Adipocyte (in vitro differentiated cells): Measurements from ENCODE around the gene HPGD.

ENCODE experiments used
- DNase-seq: peaks from one replicate; pipeline ENCODE4 v3.0.0-alpha.2; 2015; ENCODE audit warnings: low read depth
- H3K27me3 ChIP-seq: replicated peaks from 2 replicates; pipeline ENCODE4 v1.7.0; 2013; ENCODE audit warnings: mild to moderate bottlenecking, low read length, moderate library complexity; ENCODE audit not compliant: control insufficient read depth, insufficient read depth
- H3K36me3 ChIP-seq: 2 replicates; pipeline ENCODE4 v1.7.0; 2013; ENCODE audit warnings: low read length, mild to moderate bottlenecking, moderate library complexity; ENCODE audit not compliant: control insufficient read depth, insufficient read depth, severe bottlenecking
- H3K4me1 ChIP-seq: 2 replicates; pipeline ENCODE4 v1.7.0; 2013; ENCODE audit warnings: mild to moderate bottlenecking, low read length, moderate library complexity; ENCODE audit not compliant: control insufficient read depth, insufficient read depth
- H3K4me3 ChIP-seq: 2 replicates; pipeline ENCODE4 v1.7.0; 2013; ENCODE audit warnings: mild to moderate bottlenecking, low read length, moderate library complexity
- H3K9ac ChIP-seq: 2 replicates; pipeline ENCODE4 v1.7.0; 2013; ENCODE audit warnings: mild to moderate bottlenecking, low read length, moderate library complexity
- H3K9me3 ChIP-seq: 2 replicates; pipeline ENCODE4 v1.7.0; 2013; ENCODE audit warnings: mild to moderate bottlenecking, low read length, moderate library complexity; ENCODE audit not compliant: control insufficient read depth

The HPGD gene

GRCh38 chr4:174467107-174467506, 55.2 kb downstream of the HPGD start:
- no peaks in the 10 kb centered on the region for H3K36me3 ChIP-seq
- H3K9me3 ChIP-seq = peaks cover 6% of the 10 kb centered on the region
- no peak overlapping the region for H3K4me3 ChIP-seq
- H3K27me3 ChIP-seq = peaks cover 3% of the 10 kb centered on the region
- DNase-seq = no peak
- peaks cover 1% of the 10 kb centered on the region for H3K4me1 ChIP-seq
- H3K9ac ChIP-seq = no peak overlapping the region

DNA sequence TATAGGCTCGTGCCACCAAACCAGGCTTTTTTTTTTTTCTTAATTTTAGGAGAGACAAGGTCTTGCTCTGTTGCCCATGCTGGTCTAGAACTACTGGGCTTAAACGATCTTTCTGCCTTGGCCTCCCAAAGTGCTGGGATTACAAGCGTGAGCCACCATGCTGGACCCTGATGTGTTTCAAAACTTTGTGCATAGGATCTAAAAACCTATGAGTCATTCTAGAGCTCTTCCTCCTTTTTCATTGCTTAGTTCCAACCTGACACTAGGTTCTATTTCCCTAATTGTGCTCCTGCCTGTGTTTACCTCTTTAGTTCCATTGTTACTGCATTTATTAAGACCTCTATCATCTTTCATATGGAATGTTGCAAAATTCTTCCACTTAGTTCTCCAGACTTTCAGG, 57.3 kb downstream of the HPGD start:
- Histone ChIP-seq H3K9me3 (peaks cover 6% of the 10 kb centered on the region), H3K9ac (no peak overlapping the region), H3K36me3 (no peaks in the 10 kb centered on the region), H3K4me3 (no peak overlapping the region), H3K4me1 (peaks cover 6% of the 10 kb centered on the region), H3K27me3 (peaks cover 3% of the 10 kb centered on the region)
- no peak for DNase-seq

DNA sequence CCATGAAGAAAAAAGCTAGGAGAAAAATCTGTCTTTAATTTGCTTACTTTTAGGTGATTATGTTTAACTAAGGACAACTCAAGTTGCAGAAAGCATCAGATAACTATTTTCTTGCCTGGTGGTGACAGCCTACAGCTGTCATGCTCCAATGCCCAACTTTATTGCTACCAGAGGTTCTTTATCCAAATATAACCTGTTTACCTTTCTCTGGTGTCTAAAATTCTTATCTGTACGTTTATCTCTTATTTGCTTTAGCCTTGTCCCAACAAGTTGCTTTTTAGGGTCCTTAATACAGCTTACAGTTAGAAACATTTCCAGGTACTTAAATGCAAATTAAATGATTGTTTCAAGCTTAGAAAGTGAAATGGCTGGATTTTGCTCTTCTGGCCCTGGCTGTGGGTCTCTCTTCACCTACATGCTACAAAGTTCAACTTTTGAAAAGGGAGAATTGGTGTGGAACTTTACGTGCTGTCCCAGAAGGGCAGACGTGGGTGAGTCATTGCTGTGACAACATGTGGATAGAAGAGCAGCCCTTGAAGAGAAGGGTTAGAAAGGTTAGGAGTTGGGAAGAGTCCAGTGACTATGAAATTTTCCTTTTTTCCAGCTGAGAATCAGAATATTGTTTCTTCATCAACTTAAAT, 60.7 kb downstream of the HPGD start:
- Histone ChIP-seq H3K27me3 (no peaks in the 10 kb centered on the region), H3K9me3 (peaks cover 6% of the 10 kb centered on the region), H3K4me1 (peaks cover 6% of the 10 kb centered on the region), H3K4me3 (no peak overlapping the region), H3K9ac (no peak overlapping the region), H3K36me3 (no peaks in the 10 kb centered on the region)
- peak; percentile 34 for DNase-seq

DNA sequence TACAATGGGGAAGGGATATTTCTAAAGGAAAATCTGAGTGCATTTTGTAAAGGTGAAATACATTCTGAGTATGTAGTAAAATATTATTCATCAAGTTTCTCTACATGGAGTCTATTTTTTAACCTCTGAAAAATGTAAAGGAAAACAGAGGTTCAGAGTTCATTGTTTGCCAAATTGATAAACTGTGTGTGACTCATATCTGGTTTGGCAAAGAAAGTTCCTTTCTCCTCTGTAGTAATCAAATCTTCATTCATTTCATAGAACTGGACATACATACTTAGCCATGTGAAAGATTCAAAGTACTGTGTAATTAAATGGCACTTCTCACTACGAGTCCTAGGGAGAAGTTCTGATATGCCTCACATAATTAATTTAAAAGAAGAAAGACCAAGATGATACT, 61.6 kb downstream of the HPGD start:
- H3K27me3 ChIP-seq = no peaks in the 10 kb centered on the region
- H3K4me1 ChIP-seq = peaks cover 6% of the 10 kb centered on the region
- H3K9me3 ChIP-seq = peaks cover 6% of the 10 kb centered on the region
- no peak overlapping the region for H3K4me3 ChIP-seq
- H3K9ac ChIP-seq = no peak overlapping the region
- peak; percentile 27 for DNase-seq
- H3K36me3 ChIP-seq = no peaks in the 10 kb centered on the region

DNA sequence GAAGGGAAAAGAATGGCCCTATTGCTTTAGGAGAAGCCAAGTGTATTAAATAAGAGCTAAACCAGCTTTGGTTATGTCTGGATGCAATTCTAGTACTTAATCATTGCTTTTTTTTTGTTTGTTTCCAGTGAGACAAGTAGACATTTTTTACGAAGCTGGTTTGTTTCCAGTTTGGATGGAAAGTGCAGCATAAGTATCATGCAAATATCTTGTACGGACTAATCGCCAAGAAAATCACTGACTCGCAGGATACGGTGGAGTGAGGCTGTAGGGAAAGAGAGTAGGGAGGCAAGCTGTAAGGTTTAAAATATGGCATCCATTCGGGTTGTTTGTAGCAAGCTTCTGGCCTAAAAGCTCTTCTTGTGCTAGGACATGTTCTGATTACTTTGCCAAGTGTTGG, 64.8 kb downstream of the HPGD start:
- no peak for DNase-seq
- Histone ChIP-seq H3K9me3 (no peaks in the 10 kb centered on the region), H3K27me3 (no peaks in the 10 kb centered on the region), H3K4me1 (peaks cover 6% of the 10 kb centered on the region), H3K36me3 (no peaks in the 10 kb centered on the region), H3K4me3 (no peak overlapping the region), H3K9ac (no peak overlapping the region)

DNA sequence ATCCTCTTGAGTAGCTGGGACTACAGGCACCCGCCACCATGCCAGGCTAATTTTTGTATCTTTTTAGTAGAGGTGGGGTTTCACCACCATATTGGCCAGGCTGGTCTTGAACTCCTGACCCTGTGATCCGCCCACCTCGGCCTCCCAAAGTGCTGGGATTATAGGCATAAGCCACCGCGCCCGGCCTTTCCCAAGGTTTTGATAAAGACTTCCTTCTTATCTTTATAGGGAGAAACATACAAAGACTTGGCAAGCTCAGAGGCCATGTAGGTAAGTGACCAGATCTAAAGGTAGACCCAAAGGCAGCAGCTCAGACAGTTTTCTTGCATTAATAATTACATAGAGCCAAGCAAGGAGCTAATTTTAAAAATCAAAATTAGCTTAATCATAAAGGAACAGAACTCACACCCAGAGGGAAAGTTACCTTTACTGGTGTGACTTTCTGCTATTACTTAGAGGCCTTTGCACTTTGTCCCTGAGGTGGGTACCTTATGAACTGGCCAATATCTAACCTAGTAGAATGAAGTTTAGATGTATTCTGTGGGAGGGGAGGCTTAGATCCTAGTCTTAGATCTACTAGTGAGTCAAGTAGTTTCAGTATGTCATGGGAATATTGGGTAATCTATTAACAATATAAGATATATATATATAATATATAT, 67.3 kb downstream of the HPGD start:
- Histone ChIP-seq H3K27me3 (no peaks in the 10 kb centered on the region), H3K36me3 (no peaks in the 10 kb centered on the region), H3K4me1 (peaks cover 6% of the 10 kb centered on the region), H3K9ac (no peak overlapping the region), H3K9me3 (no peaks in the 10 kb centered on the region), H3K4me3 (no peak overlapping the region)
- DNase-seq = no peak

- Histone ChIP-seq H3K36me3 (no peaks in the 10 kb centered on the region), H3K27me3 (no peaks in the 10 kb centered on the region), H3K9ac (no peak overlapping the region), H3K4me3 (no peak overlapping the region), H3K4me1 (peaks cover 7% of the 10 kb centered on the region), H3K9me3 (no peaks in the 10 kb centered on the region)
- DNase-seq = no peak
Observed at GRCh38 chr4:174451718-174452296, 70.5 kb downstream of the HPGD start.

GRCh38 chr4:174450786-174451125, 71.5 kb downstream of the HPGD start:
- Histone ChIP-seq H3K27me3 (no peaks in the 10 kb centered on the region), H3K36me3 (no peaks in the 10 kb centered on the region), H3K4me3 (no peak overlapping the region), H3K4me1 (peaks cover 7% of the 10 kb centered on the region), H3K9ac (no peak overlapping the region), H3K9me3 (no peaks in the 10 kb centered on the region)
- no peak for DNase-seq

DNA sequence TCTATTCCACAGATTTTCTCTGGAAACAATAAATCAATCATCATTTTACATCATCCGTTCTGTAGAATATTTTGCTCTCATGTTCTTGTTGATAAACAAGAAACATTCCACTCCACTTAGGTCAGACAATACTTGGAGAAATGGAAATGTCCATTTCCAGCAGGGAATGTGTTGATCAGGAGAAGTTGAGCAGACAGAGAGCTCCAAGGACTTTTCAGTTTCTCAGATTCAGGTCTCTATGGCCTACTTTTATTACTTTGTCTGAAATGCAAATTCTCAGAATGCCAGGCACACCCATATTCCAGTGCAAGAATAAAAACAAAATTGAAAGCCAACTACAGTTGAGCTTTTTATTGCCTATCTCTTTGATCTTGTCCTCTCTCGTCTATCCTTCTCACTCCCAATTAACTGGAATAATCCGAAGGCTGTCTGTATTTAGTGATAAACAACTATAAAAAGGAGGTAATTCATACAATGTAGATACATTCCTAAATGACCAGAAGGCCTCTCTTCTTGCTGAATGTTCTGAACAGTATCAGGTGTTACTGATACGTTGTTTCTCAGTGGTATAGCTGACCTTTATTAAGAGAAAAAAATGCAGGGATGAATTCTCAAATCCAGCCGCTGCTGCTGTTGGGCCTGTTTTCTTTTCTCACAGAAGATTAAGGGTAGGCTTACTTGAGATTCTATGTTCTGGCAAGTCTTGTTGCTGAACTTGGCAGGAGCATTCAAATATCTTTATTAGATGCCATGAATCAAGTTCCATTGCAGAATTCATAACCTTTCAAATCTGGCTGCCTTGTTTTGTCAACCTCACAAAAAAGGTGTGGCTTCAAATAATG, 72.1 kb downstream of the HPGD start:
- Histone ChIP-seq H3K4me1 (peaks cover 7% of the 10 kb centered on the region), H3K9me3 (no peaks in the 10 kb centered on the region), H3K27me3 (no peaks in the 10 kb centered on the region), H3K36me3 (no peaks in the 10 kb centered on the region), H3K4me3 (no peak overlapping the region), H3K9ac (no peak overlapping the region)
- peak; percentile 36 for DNase-seq

DNA sequence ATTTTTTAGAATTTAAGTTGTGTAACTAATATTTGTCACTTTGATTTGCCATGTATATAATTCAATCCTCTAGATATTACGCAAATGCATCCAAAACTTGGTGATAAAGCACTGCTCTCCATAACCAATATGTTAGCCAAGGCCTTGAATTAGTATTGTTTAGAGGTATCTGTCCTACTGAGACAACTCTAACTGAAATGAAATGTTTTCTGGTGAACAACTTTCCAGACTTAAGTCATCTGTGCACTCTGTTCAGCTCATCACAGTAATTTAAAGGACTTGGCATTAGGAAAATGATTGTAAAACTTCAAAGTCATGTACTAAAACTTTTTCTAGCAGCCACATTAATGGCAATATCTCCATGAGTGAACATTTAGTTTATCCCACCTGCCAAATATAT, 73.1 kb downstream of the HPGD start:
- DNase-seq = no peak
- Histone ChIP-seq H3K4me3 (no peak overlapping the region), H3K27me3 (no peaks in the 10 kb centered on the region)

DNA sequence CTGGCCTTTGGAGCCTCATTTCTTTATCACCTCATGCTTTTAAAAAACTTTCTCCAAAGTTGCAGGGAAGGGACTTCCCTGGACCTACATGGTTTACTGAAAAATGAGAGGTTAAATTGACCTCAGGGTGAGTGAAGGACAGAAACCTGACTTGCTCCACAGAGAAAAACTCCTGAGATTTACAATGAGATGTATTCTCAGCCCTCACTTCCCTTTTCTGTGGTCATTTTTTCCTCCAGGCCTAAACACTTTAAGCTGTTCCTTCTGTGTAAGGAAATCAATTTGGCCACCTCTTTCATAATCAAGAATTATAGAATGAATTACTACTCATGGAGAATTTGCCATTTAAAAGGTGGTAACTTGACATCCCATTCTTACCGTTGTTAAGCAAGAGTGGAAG, 77.9 kb downstream of the HPGD start:
- DNase-seq = no peak
- H3K36me3 ChIP-seq = no peaks in the 10 kb centered on the region
- no peaks in the 10 kb centered on the region for H3K27me3 ChIP-seq
- no peaks in the 10 kb centered on the region for H3K4me1 ChIP-seq
- H3K4me3 ChIP-seq = no peak overlapping the region
- no peak overlapping the region for H3K9ac ChIP-seq
- H3K9me3 ChIP-seq = no peaks in the 10 kb centered on the region

More for the DNA sequence above, 73.1 kb downstream of the HPGD start:
- Histone ChIP-seq H3K36me3 (no peaks in the 10 kb centered on the region), H3K9me3 (no peaks in the 10 kb centered on the region), H3K9ac (no peak overlapping the region), H3K4me1 (peaks cover 7% of the 10 kb centered on the region)
